Smooth muscle cell (in vitro differentiated cells): ENCODE results near the gene LRRC66. TPM values are rescaled to one million over a fixed set of nuclear protein-coding genes. Genes with fewer than 3 reads are reported as not detected.

ENCODE experiments used
- DNase-seq: peaks from one replicate; lab custom pipeline; 2025; ENCODE audit not compliant: unreplicated experiment; lab: John Stamatoyannopoulos, UW
- H2AFZ ChIP-seq: fragments of 200-600 bp; sonication (generic); 2 replicates; pipeline ENCODE4 v1.6.0; 2016; ENCODE audit warnings: antibody characterized with exemption, low read depth, mild to moderate bottlenecking
- H3F3A ChIP-seq: fragments of 200-600 bp; sonication (generic); 2 replicates; pipeline ENCODE4 v1.6.0; 2017; ENCODE audit warnings: antibody characterized with exemption, low read depth
- H3K27ac ChIP-seq: fragments of 200-600 bp; sonication (generic); 2 replicates; pipeline ENCODE4 v1.5.1; 2016; ENCODE audit warnings: low read depth, mild to moderate bottlenecking
- H3K27me3 ChIP-seq: fragments of 200-600 bp; sonication (generic); 2 replicates; pipeline ENCODE4 v1.6.1; 2016; ENCODE audit warnings: low read depth, mild to moderate bottlenecking
- H3K36me3 ChIP-seq: fragments of 200-600 bp; sonication (generic); 2 replicates; pipeline ENCODE4 v1.5.1; 2016; ENCODE audit warnings: low read depth
- H3K4me1 ChIP-seq: fragments of 200-600 bp; sonication (generic); 2 replicates; pipeline ENCODE4 v1.5.1; 2016; ENCODE audit warnings: low read depth
- H3K4me2 ChIP-seq: fragments of 200-600 bp; sonication (generic); 2 replicates; pipeline ENCODE4 v1.6.0; 2016; ENCODE audit warnings: mild to moderate bottlenecking
- H3K4me3 ChIP-seq: fragments of 200-600 bp; sonication (generic); 2 replicates; pipeline ENCODE4 v1.5.1; 2016; ENCODE audit warnings: mild to moderate bottlenecking
- H3K79me2 ChIP-seq: fragments of 200-600 bp; sonication (generic); 2 replicates; pipeline ENCODE4 v1.6.0; 2016; ENCODE audit warnings: low read depth, mild to moderate bottlenecking
- H3K9ac ChIP-seq: fragments of 200-600 bp; sonication (generic); 2 replicates; pipeline ENCODE4 v1.6.0; 2016; ENCODE audit warnings: low read depth
- H3K9me3 ChIP-seq: fragments of 200-600 bp; sonication (generic); replicated peaks from 2 replicates; pipeline ENCODE4 v1.5.1; 2016; ENCODE audit warnings: low read depth
- H4K20me1 ChIP-seq: fragments of 200-600 bp; sonication (generic); 2 replicates; pipeline ENCODE4 v1.6.0; 2016; ENCODE audit warnings: low read depth
- WGBS: methylation state at CpG from one replicate; pipeline ENCODE4 v1.1.7; 2016; ENCODE audit warnings: low lambda C conversion rate; 5-methylcytosine and 5-hydroxymethylcytosine counted together
- polyA plus RNA-seq: library from polyadenylated mRNA; unstranded; fragments of >200 nt; fragmentation: Nextera tagmentation; extraction: Ambion mirVana; gene quantifications from 2 replicates; pipeline ENCODE4 v1.2.1, GENCODE V29; 2016
- total RNA-seq: library from RNA; depleted of rRNA; stranded (reverse); fragments of >200 nt; gene quantifications from 2 replicates; pipeline ENCODE4 v1.2.3, GENCODE V29; 2014
- TF ChIP-seq, protein P1 (sequence below): fragments of 200-600 bp; sonication (generic); IDR thresholded peaks from 2 replicates; pipeline ENCODE4 v1.5.1; 2017; ENCODE audit warnings: borderline replicate concordance, mild to moderate bottlenecking, antibody characterized with exemption; ENCODE audit not compliant: insufficient read depth, poor library complexity, severe bottlenecking

Gene LRRC66
- total and polyA plus RNA-seq, 2 experiments from 2014 or later, result 0.45 to 0.46 TPM

- Histone ChIP-seq H2AFZ (no peak overlapping the region), H3K36me3 (no peaks in the 10 kb centered on the region), H3K27me3 (no peaks in the 10 kb centered on the region), H3K9ac (no peak overlapping the region), H3K27ac (no peak overlapping the region), H3K4me2 (no peak overlapping the region), H3K4me1 (no peaks in the 10 kb centered on the region), H3K4me3 (no peak overlapping the region), H4K20me1 (no peaks in the 10 kb centered on the region), H3F3A (no peaks in the 10 kb centered on the region), H3K79me2 (no peaks in the 10 kb centered on the region), H3K9me3 (no peaks in the 10 kb centered on the region)
- TF ChIP-seq, protein P1, sequence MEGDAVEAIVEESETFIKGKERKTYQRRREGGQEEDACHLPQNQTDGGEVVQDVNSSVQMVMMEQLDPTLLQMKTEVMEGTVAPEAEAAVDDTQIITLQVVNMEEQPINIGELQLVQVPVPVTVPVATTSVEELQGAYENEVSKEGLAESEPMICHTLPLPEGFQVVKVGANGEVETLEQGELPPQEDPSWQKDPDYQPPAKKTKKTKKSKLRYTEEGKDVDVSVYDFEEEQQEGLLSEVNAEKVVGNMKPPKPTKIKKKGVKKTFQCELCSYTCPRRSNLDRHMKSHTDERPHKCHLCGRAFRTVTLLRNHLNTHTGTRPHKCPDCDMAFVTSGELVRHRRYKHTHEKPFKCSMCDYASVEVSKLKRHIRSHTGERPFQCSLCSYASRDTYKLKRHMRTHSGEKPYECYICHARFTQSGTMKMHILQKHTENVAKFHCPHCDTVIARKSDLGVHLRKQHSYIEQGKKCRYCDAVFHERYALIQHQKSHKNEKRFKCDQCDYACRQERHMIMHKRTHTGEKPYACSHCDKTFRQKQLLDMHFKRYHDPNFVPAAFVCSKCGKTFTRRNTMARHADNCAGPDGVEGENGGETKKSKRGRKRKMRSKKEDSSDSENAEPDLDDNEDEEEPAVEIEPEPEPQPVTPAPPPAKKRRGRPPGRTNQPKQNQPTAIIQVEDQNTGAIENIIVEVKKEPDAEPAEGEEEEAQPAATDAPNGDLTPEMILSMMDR, result no peak
- 57% methylated on average over 1 of the region's 1 CpG for WGBS
- no peak for DNase-seq
Measured at GRCh38 chr4:52014903-52015302, 5.3 kb downstream of the LRRC66 start.

- Histone ChIP-seq H3K36me3 (no peaks in the 10 kb centered on the region), H4K20me1 (no peaks in the 10 kb centered on the region), H3K9ac (no peak overlapping the region), H3F3A (no peaks in the 10 kb centered on the region), H3K4me3 (no peak overlapping the region), H3K79me2 (no peaks in the 10 kb centered on the region), H3K27me3 (no peaks in the 10 kb centered on the region), H3K4me1 (no peaks in the 10 kb centered on the region), H3K9me3 (no peaks in the 10 kb centered on the region), H2AFZ (no peak overlapping the region), H3K4me2 (no peak overlapping the region), H3K27ac (no peak overlapping the region)
- DNase-seq, result no peak
- 100% methylated on average over 1 of the region's 1 CpG for WGBS
- TF ChIP-seq, protein P1, result no peak
Measured at GRCh38 chr4:52012651-52013050, 7.5 kb downstream of the LRRC66 start.

DNA sequence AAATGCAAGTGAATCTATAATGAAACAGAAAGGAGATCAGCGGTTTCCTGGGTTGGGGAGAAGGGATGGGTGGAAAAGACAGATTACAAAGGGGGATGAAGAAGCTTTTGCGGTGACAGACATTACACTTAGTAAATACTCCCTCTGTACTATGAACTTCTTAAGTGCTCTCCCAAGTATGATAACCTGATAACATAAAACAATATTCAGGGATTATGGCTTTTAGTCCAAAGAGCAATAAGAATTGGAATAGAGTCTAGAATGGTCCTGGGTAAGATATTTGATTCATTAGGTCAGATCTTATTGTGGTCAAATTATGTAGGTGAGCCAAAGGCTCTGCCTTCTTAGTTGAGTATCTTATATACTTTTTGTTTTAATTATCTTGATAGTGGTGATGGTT, 9.2 kb downstream of the LRRC66 start:
- H4K20me1 ChIP-seq, result no peaks in the 10 kb centered on the region
- no peaks in the 10 kb centered on the region for H3F3A ChIP-seq
- no peak overlapping the region for H3K9ac ChIP-seq
- 94% methylated on average over 2 of the region's 2 CpGs for WGBS
- no peaks in the 10 kb centered on the region for H3K36me3 ChIP-seq
- H2AFZ ChIP-seq, result no peak overlapping the region
- H3K9me3 ChIP-seq, result no peaks in the 10 kb centered on the region
- H3K27ac ChIP-seq, result no peak overlapping the region
- H3K4me3 ChIP-seq, result no peak overlapping the region
- H3K27me3 ChIP-seq, result no peaks in the 10 kb centered on the region
- no peak overlapping the region for H3K4me2 ChIP-seq
- no peak for DNase-seq
- no peaks in the 10 kb centered on the region for H3K79me2 ChIP-seq
- no peaks in the 10 kb centered on the region for H3K4me1 ChIP-seq
- TF ChIP-seq, protein P1, result no peak

DNA sequence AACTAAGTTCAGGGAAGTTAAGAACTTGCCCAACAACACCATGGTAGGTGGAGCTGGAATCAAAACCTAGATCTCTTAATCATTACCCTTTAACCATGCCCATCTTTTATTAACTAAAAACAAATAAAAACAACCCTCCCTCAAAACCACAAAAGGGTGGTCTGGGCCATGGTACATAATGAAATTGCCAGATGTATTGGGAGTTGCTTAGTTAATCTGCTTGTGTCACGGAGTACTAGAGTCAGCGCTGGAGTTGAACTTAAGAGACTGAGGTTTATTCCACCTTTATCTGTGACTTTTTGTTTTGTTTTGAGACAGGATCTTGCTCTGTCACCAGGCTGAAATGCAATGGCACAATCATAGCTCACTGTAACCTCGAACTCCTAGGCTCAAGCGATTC, 13.3 kb downstream of the LRRC66 start:
- Histone ChIP-seq H3K79me2 (no peaks in the 10 kb centered on the region), H3K36me3 (no peaks in the 10 kb centered on the region), H4K20me1 (no peaks in the 10 kb centered on the region), H3K4me3 (no peak overlapping the region), H3K9ac (no peak overlapping the region), H2AFZ (no peak overlapping the region), H3K9me3 (no peaks in the 10 kb centered on the region), H3K4me2 (no peak overlapping the region), H3K27ac (no peak overlapping the region), H3K27me3 (no peaks in the 10 kb centered on the region), H3F3A (no peaks in the 10 kb centered on the region), H3K4me1 (no peaks in the 10 kb centered on the region)
- TF ChIP-seq, protein P1, result no peak
- DNase-seq, result no peak
- 99% methylated on average over 4 of the region's 4 CpGs for WGBS
